ENCODE data around the gene PPT1. TPM values are rescaled to one million over a fixed set of nuclear protein-coding genes. Genes with fewer than 3 reads are reported as not detected.
A peak's percentile ranks its signal among the peaks of the same experiment; 100 is the strongest.

PPT1 gene
- polyA plus RNA-seq, 1 donor (not counting 4 experiments of a cell fraction or from before 2014, with no cell fraction given): 58.9 TPM

GRCh38 chr1:40030528-40031135, 66.4 kb downstream of the PPT1 start:
- Histone ChIP-seq H3K4me2 (ENCODE audit: control insufficient read depth, extremely low read depth, insufficient read depth, low read depth, low read length) (peak overlapping the region; percentile 49), H3K9ac (ENCODE audit: control insufficient read depth, extremely low read depth, insufficient read depth, low read length) (no peak overlapping the region), H3K79me2 (ENCODE audit: control insufficient read depth, insufficient read depth, low read length) (no peaks in the 10 kb centered on the region), H3K9me3 (ENCODE audit: control insufficient read depth, low read depth, low read length) (no peaks in the 10 kb centered on the region), H3K4me3 (ENCODE audit: control insufficient read depth in 2 of 3, extremely low read depth in 1 of 3, insufficient read depth in 2 of 3, low read depth in 1 of 3, low read length in 3 of 3) (no peak overlapping the region), H3K9me1 (ENCODE audit: control insufficient read depth, extremely low read depth, insufficient read depth, low read length) (no peaks in the 10 kb centered on the region), H2AFZ (ENCODE audit: control insufficient read depth, low read length) (peak overlapping the region; percentile 49), H3K36me3 (ENCODE audit: control insufficient read depth in 2 of 2, extremely low read depth in 1 of 2, insufficient read depth in 2 of 2, low read length in 2 of 2) (no peaks in the 10 kb centered on the region), H3K4me1 (ENCODE audit: control insufficient read depth, extremely low read depth, insufficient read depth, low read length) (peaks cover 19% of the 10 kb centered on the region), H3K27ac (ENCODE audit: control insufficient read depth, insufficient read depth, low read length) (peak overlapping the region; percentile 22), H3K27me3 (ENCODE audit: control insufficient read depth, extremely low read depth, insufficient read depth, low read length) (no peaks in the 10 kb centered on the region), H4K20me1 (ENCODE audit: control insufficient read depth, extremely low read depth, insufficient read depth, low read length) (no peaks in the 10 kb centered on the region)
- dilution Hi-C loops (cut with MboI; ENCODE audit: extremely low pct_ligation_motif_present, low sequenced_read_pairs): no loop called here
- no peak for TF ChIP-seq EZH2 (IDR thresholded peaks at IDR 0.05; ENCODE audit: low read length)
- TF ChIP-seq CTCF (optimal IDR thresholded peaks at IDR 0.05 in 1 of 3, IDR thresholded peaks at IDR 0.05 in 1 of 3, conservative IDR thresholded peaks at IDR 0.05 in 1 of 3; ENCODE audit: extremely low read depth in 1 of 3, insufficient read depth in 2 of 3, low read length in 3 of 3): no peak
- FAIRE-seq: peak; percentile 46
- DNase-seq (ENCODE audit: low read depth, low spot score): no peak

GRCh38 chr1:40029608-40030007, 67.4 kb downstream of the PPT1 start:
- TF ChIP-seq CTCF (optimal IDR thresholded peaks at IDR 0.05 in 1 of 3, IDR thresholded peaks at IDR 0.05 in 1 of 3, conservative IDR thresholded peaks at IDR 0.05 in 1 of 3; ENCODE audit: extremely low read depth in 1 of 3, insufficient read depth in 2 of 3, low read length in 3 of 3) (no peak), EZH2 (IDR thresholded peaks at IDR 0.05; ENCODE audit: low read length) (no peak)
- H3K27ac ChIP-seq (ENCODE audit: control insufficient read depth, insufficient read depth, low read length): no peak overlapping the region
- no peaks in the 10 kb centered on the region for H3K27me3 ChIP-seq (ENCODE audit: control insufficient read depth, extremely low read depth, insufficient read depth, low read length)
- no peak overlapping the region for H3K4me3 ChIP-seq (ENCODE audit: control insufficient read depth in 2 of 3, extremely low read depth in 1 of 3, insufficient read depth in 2 of 3, low read depth in 1 of 3, low read length in 3 of 3)
- FAIRE-seq (no peak), DNase-seq (ENCODE audit: low read depth, low spot score) (no peak)
- no peaks in the 10 kb centered on the region for H3K9me1 ChIP-seq (ENCODE audit: control insufficient read depth, extremely low read depth, insufficient read depth, low read length)
- dilution Hi-C loops (cut with MboI; ENCODE audit: extremely low pct_ligation_motif_present, low sequenced_read_pairs): no loop called here
- H3K9me3 ChIP-seq (ENCODE audit: control insufficient read depth, low read depth, low read length): no peaks in the 10 kb centered on the region
- no peak overlapping the region for H2AFZ ChIP-seq (ENCODE audit: control insufficient read depth, low read length)
- H3K36me3 ChIP-seq (ENCODE audit: control insufficient read depth in 2 of 2, extremely low read depth in 1 of 2, insufficient read depth in 2 of 2, low read length in 2 of 2): no peaks in the 10 kb centered on the region
- H3K79me2 ChIP-seq (ENCODE audit: control insufficient read depth, insufficient read depth, low read length): no peaks in the 10 kb centered on the region
- peaks cover 19% of the 10 kb centered on the region for H3K4me1 ChIP-seq (ENCODE audit: control insufficient read depth, extremely low read depth, insufficient read depth, low read length)
- no peak overlapping the region for H3K9ac ChIP-seq (ENCODE audit: control insufficient read depth, extremely low read depth, insufficient read depth, low read length)
- H4K20me1 ChIP-seq (ENCODE audit: control insufficient read depth, extremely low read depth, insufficient read depth, low read length): no peaks in the 10 kb centered on the region
- H3K4me2 ChIP-seq (ENCODE audit: control insufficient read depth, extremely low read depth, insufficient read depth, low read depth, low read length): no peak overlapping the region

All from keratinocyte (primary cell).